Brain microvascular endothelial cell (primary cell): ENCODE measurements around the gene KCNE4.
A peak's percentile ranks its signal among the peaks of the same experiment; 100 is the strongest.

Experiments
- DNase-seq: peaks from one replicate; pipeline ENCODE4 v3.0.0-alpha.2; 2020
- H3K27ac ChIP-seq: fragments of 250-450 bp; sonication (Bioruptor Pico); 2 replicates; pipeline ENCODE4 v1.5.1; 2020; ENCODE audit warnings: mild to moderate bottlenecking, moderate library complexity
- H3K27me3 ChIP-seq: fragments of 250-450 bp; sonication (Bioruptor Pico); replicated peaks from 2 replicates; pipeline ENCODE4 v1.5.1; 2020; ENCODE audit warnings: mild to moderate bottlenecking
- H3K36me3 ChIP-seq: fragments of 250-450 bp; sonication (Bioruptor Pico); replicated peaks from 2 replicates; pipeline ENCODE4 v1.5.1; 2020; ENCODE audit warnings: mild to moderate bottlenecking
- H3K4me3 ChIP-seq: 2 replicates; pipeline ENCODE4 v1.5.1; 2011; ENCODE audit warnings: low read depth, mild to moderate bottlenecking, control low read depth, low read length, moderate library complexity
- in situ Hi-C: cut with HindIII; loops from 2 replicates; pipeline ENCODE4 v1.10.0; 2017; ENCODE audit warnings: low sequenced_read_pairs, low pct_ligation_motif_present
- TF ChIP-seq, protein P1 (sequence below): IDR thresholded peaks from 2 replicates; pipeline ENCODE4 v1.5.1; 2011; ENCODE audit warnings: low read depth, mild to moderate bottlenecking, moderate library complexity, low read length, control low read depth, inconsistent platforms; ENCODE audit errors: missing control alignments

KCNE4 gene

DNA sequence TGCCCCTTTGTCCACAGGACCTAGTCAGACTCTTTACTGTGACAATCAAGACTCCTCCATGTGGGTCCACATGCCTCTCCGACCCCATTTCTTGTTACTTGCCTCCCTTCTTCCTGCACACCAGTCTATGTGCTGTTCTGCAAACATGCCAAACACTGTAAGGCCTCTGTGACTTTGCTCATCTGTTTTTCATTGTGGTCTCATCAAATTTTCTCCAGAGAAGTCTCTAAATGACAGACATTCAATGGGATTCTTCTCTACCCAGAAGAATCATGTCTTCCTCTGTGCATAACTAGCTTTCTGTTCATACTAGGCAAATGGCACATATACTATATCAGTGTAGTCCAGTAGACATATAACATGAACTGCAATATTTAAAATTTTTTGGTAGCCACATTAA is 43.0 kb upstream of the KCNE4 start:
- H3K4me3 ChIP-seq: no peak overlapping the region
- TF ChIP-seq, protein P1, sequence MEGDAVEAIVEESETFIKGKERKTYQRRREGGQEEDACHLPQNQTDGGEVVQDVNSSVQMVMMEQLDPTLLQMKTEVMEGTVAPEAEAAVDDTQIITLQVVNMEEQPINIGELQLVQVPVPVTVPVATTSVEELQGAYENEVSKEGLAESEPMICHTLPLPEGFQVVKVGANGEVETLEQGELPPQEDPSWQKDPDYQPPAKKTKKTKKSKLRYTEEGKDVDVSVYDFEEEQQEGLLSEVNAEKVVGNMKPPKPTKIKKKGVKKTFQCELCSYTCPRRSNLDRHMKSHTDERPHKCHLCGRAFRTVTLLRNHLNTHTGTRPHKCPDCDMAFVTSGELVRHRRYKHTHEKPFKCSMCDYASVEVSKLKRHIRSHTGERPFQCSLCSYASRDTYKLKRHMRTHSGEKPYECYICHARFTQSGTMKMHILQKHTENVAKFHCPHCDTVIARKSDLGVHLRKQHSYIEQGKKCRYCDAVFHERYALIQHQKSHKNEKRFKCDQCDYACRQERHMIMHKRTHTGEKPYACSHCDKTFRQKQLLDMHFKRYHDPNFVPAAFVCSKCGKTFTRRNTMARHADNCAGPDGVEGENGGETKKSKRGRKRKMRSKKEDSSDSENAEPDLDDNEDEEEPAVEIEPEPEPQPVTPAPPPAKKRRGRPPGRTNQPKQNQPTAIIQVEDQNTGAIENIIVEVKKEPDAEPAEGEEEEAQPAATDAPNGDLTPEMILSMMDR: no peak
- H3K27ac ChIP-seq: peak overlapping the region; percentile 97
- DNase-seq: no peak
- H3K36me3 ChIP-seq: no peaks in the 10 kb centered on the region
- no peaks in the 10 kb centered on the region for H3K27me3 ChIP-seq
- in situ Hi-C loops: no loop called here

DNA sequence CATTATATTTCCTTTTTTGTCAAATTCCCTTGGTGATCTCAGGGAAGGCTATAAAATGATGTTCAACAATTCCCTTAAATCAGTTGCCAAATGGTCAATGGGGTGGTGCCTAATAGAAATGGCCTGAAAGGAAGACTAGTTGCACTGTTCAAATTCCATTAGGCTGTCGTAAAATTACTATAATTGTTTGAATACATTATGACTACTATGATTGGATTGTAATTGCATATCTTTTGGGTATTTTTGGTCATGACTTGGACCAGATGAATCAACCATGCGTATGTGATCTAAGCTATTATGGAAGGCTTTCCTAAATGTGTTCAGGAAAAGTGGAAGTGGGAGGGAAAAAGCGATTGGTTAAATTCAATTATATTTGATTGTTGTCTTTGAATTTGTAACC is 41.3 kb upstream of the KCNE4 start:
- TF ChIP-seq, protein P1: no peak
- no peak overlapping the region for H3K4me3 ChIP-seq
- in situ Hi-C loops: no loop called here
- H3K27me3 ChIP-seq: no peaks in the 10 kb centered on the region
- H3K36me3 ChIP-seq: no peaks in the 10 kb centered on the region
- peak; percentile 52 for DNase-seq
- peak overlapping the region; percentile 56 for H3K27ac ChIP-seq

DNA sequence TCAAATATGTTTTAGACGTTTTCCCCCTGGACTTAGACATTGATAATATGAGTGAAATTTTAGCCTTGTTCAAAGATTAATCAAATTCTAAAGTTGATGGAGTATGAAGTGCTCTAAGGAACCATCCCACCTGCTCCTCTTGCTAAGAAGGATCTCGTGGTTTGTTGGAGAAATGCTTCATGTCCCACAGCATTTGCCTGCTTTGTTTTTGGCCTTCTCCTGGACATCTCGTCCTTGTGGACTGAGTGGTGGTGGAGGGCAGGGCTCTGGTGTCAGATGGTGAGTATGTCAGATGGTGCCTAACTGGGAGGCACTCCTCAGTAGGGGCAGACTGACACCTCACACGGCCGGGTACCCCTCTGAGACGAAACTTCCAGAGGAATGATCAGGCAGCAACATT is 39.7 kb upstream of the KCNE4 start:
- H3K36me3 ChIP-seq: no peaks in the 10 kb centered on the region
- TF ChIP-seq, protein P1: no peak
- H3K27ac ChIP-seq: no peak overlapping the region
- in situ Hi-C loops: no loop called here
- no peak overlapping the region for H3K4me3 ChIP-seq
- no peaks in the 10 kb centered on the region for H3K27me3 ChIP-seq
- DNase-seq: no peak

DNA sequence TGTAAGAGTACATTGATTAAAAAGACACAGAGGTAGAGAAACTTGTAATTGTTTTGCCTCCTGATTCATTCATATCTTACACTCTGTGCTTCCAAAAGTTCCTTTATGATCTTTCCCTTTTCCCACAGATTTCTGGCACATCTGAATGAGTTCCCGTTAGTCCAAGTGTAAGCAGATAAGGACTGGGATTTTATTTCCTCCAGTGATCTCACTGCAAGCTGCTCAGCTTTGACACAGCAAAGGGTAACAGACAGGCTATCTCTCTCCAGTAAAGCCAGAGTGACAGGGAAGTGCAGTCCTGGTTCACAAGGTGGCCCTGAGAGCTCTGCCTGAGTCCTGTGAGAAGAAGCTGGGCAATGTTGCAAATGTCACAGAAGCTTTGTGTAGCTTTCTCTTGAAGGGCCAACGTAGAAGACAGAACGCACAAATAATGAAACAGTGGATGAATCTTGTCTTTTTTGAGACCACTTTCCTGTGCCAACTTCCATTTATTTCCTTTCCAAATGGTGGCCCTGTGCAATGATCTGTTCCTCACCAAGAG is 32.5 kb upstream of the KCNE4 start:
- Histone ChIP-seq H3K27ac (no peak overlapping the region), H3K4me3 (no peak overlapping the region), H3K36me3 (no peaks in the 10 kb centered on the region), H3K27me3 (no peaks in the 10 kb centered on the region)
- TF ChIP-seq, protein P1: no peak
- in situ Hi-C loops: no loop called here
- DNase-seq: no peak

DNA sequence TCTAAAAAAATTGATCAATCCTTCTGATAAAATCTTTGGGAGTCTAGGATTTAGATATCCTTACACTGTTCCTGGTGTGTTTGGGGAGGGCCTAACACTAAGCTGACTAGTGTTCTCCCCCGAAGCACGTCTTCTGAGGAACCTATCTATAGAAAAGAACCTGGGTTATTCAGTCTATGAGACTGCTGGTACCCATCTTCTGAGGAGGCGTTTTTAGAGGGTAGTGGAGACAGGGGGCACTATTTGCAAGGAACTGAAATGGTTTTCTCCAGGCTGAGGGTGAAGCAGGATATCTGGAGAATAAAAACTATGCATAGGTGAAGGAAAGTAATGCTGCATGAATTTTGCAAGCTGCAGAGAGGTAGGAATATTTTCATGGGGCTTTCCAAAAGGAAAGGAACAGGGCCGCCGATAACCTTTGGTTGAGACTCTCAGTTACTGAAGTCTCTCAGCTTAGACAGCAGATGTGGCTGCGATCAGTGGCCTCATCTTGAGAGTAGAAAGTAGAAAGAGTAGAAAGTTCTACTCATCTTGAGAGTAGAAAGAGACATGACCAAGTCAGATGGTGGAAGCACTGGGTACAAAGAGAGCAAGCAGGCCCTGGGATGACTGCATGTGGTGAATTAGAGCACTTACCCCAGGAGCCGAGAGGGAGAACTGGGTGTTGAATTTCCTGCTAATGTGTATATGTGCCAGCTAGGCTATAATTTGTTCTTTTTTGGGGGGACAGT is 31.8 kb upstream of the KCNE4 start:
- Histone ChIP-seq H3K4me3 (no peak overlapping the region), H3K27ac (no peak overlapping the region), H3K27me3 (no peaks in the 10 kb centered on the region), H3K36me3 (no peaks in the 10 kb centered on the region)
- TF ChIP-seq, protein P1: no peak
- in situ Hi-C loops: no loop called here
- DNase-seq: no peak
